Measurements from ENCODE around the gene PRKCA. TPM values are rescaled to one million over a fixed set of nuclear protein-coding genes. Genes with fewer than 3 reads are reported as not detected.

The PRKCA gene
- total and polyA plus RNA-seq, 9 donors: 9.1 to 67.6 (median 37.2) TPM

DNA sequence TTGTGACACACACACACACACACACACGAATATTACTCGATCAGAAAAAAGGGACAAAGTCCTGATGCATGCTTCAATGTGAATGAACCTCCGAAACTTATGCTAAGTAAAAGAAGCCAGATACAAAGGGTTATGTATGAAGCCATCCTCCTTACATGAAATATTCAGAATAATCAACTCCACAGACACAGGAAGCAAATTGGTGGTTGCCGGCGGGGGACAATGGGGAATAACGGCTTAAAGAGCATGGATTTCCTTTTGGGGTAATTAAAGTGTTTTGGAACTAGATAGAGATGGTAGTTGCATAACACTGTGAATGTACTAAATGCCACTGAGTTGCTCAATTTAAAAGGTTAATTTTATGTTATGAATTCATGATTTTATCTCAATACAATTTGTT is 524.4 kb downstream of the PRKCA start:
- DNase-seq: no peak
- intact Hi-C loops (cut with DNase I): no loop called here
- no peaks in the 10 kb centered on the region for H3K9me3 ChIP-seq
- no peaks in the 10 kb centered on the region for H3K36me3 ChIP-seq
- H3K4me3 ChIP-seq: no peak overlapping the region
- TF ChIP-seq POLR2A (IDR thresholded peaks at IDR 0.05) (no peak), EP300 (IDR thresholded peaks at IDR 0.05) (no peak)
- TF ChIP-seq, protein P1, sequence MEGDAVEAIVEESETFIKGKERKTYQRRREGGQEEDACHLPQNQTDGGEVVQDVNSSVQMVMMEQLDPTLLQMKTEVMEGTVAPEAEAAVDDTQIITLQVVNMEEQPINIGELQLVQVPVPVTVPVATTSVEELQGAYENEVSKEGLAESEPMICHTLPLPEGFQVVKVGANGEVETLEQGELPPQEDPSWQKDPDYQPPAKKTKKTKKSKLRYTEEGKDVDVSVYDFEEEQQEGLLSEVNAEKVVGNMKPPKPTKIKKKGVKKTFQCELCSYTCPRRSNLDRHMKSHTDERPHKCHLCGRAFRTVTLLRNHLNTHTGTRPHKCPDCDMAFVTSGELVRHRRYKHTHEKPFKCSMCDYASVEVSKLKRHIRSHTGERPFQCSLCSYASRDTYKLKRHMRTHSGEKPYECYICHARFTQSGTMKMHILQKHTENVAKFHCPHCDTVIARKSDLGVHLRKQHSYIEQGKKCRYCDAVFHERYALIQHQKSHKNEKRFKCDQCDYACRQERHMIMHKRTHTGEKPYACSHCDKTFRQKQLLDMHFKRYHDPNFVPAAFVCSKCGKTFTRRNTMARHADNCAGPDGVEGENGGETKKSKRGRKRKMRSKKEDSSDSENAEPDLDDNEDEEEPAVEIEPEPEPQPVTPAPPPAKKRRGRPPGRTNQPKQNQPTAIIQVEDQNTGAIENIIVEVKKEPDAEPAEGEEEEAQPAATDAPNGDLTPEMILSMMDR (IDR thresholded peaks at IDR 0.05): no peak
- whole genome bisulfite sequencing, 3 donors: 77 to 85% (median 84%) methylated on average over 6 of the region's 6 CpGs
- no peaks in the 10 kb centered on the region for H3K4me1 ChIP-seq (ENCODE audit: insufficient read depth)
- H3K27me3 ChIP-seq: no peaks in the 10 kb centered on the region
- no peak overlapping the region for H3K27ac ChIP-seq

DNA sequence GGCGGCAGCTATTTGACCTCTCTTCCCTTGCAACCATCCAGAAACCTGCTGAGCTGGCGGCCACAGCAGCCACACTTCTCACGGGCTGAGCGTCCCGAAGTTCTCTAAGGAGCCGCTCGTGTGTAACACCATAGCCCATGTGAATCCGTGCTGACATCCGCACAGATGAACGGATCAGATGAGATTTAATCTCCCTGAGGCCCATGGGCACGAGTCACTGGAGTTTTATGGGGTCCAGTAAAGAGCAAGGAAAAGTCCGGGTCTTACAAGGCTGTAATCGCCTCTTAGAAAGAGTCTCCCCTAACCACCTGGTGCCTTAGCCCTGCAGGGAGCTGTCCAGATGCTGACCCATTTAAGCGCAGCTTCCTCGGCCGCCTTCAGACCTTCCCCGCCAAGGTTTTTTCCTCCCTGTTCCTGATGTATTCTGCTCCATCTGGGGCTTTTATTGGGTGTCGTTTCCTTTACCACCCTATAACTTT is 527.0 kb downstream of the PRKCA start:
- WGBS, 3 donors: 2 to 3% (median 2%) methylated on average over 18 of the region's 18 CpGs
- intact Hi-C loops (cut with DNase I): no loop called here
- no peaks in the 10 kb centered on the region for H3K27me3 ChIP-seq
- H3K4me1 ChIP-seq (ENCODE audit: insufficient read depth): no peaks in the 10 kb centered on the region
- H3K9me3 ChIP-seq: no peaks in the 10 kb centered on the region
- H3K4me3 ChIP-seq: no peak overlapping the region
- peak in 4 of 5 donors; percentile 22 to 68 (median 47) for DNase-seq
- no peaks in the 10 kb centered on the region for H3K36me3 ChIP-seq
- no peak overlapping the region for H3K27ac ChIP-seq
- TF ChIP-seq, protein P1 (IDR thresholded peaks at IDR 0.05): no peak
- TF ChIP-seq EP300 (IDR thresholded peaks at IDR 0.05) (no peak), POLR2A (IDR thresholded peaks at IDR 0.05) (no peak)

DNA sequence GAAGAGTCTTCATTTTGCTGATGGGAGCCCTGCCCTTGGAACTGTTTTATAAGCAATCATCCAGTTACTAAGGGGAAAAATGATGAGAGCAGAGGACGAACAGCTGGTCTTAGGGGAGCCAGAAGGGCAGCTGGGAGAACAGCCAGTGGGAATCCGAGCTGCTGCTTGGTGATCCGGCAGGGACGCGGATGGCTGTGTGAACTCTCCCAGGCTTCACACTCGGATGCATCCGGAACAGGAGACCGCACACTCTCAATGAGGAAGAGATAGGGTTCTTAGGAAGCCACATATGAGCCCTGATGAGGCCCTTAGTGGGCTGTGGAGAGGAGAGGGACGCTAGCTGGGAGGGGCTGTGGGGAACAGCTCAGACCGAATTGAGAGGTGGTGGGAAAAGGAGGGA is 527.5 kb downstream of the PRKCA start:
- DNase-seq: no peak
- Histone ChIP-seq H3K4me1 (ENCODE audit: insufficient read depth) (no peaks in the 10 kb centered on the region), H3K36me3 (no peaks in the 10 kb centered on the region), H3K27ac (no peak overlapping the region), H3K9me3 (no peaks in the 10 kb centered on the region), H3K27me3 (no peaks in the 10 kb centered on the region), H3K4me3 (no peak overlapping the region)
- 5 to 12% (median 6%) methylated on average over 10 of the region's 10 CpGs for WGBS, 3 donors
- intact Hi-C loops (cut with DNase I): no loop called here
- TF ChIP-seq, protein P1 (IDR thresholded peaks at IDR 0.05): no peak
- TF ChIP-seq EP300 (IDR thresholded peaks at IDR 0.05): no peak
- TF ChIP-seq POLR2A (IDR thresholded peaks at IDR 0.05): no peak

DNA sequence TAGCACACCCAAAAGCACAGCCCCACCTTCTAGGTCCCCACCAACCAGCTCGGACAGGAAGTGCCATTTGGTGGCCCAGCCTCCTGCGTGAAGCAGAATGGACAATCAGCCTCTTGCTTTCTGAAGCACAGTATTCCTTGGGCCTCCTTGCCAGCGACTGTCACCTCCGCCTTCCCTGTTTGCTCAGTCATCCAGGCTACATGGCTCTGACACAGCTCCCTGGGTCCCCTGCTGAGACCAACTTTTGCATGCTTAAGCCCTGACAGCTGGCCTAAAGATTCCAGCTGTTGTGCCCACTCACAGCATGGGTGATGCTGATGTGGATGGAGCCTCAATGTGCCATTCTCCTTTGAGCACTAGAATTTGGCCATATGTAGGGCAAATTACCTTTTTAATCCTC is 528.0 kb downstream of the PRKCA start:
- H3K9me3 ChIP-seq: no peaks in the 10 kb centered on the region
- TF ChIP-seq, protein P1 (IDR thresholded peaks at IDR 0.05): no peak
- TF ChIP-seq EP300 (IDR thresholded peaks at IDR 0.05) (no peak), POLR2A (IDR thresholded peaks at IDR 0.05) (no peak)
- no peaks in the 10 kb centered on the region for H3K27me3 ChIP-seq
- WGBS, 3 donors: 34 to 40% (median 36%) methylated on average over 4 of the region's 4 CpGs
- H3K36me3 ChIP-seq: no peaks in the 10 kb centered on the region
- H3K4me3 ChIP-seq: no peak overlapping the region
- H3K4me1 ChIP-seq (ENCODE audit: insufficient read depth): no peaks in the 10 kb centered on the region
- intact Hi-C loops (cut with DNase I): no loop called here
- no peak for DNase-seq
- H3K27ac ChIP-seq: no peak overlapping the region

Data from ovary (tissue), 9 donors.